CD4-positive, alpha-beta T cell treated with Interleukin-6 at 100 ng/mL for 8 hours (primary cell): ENCODE results near the gene NAXD.
A peak's percentile ranks its signal among the peaks of the same experiment; 100 is the strongest.
"Not testable (repeated sequence)": the region's sequence is repeated elsewhere in the genome, so short reads cannot be mapped to it uniquely, and the experiment has no call there.

Source experiments
- DNase-seq: peaks from one replicate; pipeline ENCODE4 v3.0.0-alpha.2; 2020; ENCODE audit warnings: mixed read lengths, low spot score

The NAXD gene

GRCh38 chr13:110644892-110645521 is 29.7 kb downstream of the NAXD start:
- peak; percentile 41 for DNase-seq

GRCh38 chr13:110645750-110646149 is 30.4 kb downstream of the NAXD start:
- DNase-seq, result no peak

GRCh38 chr13:110646442-110647364 is 31.4 kb downstream of the NAXD start:
- no peak for DNase-seq

GRCh38 chr13:110647365-110647737 is 32.0 kb downstream of the NAXD start:
- DNase-seq, result no peak

GRCh38 chr13:110648146-110648819 is 32.9 kb downstream of the NAXD start:
- no peak for DNase-seq

- no peak for DNase-seq
Observed at GRCh38 chr13:110648848-110649421, 33.6 kb downstream of the NAXD start.

GRCh38 chr13:110649551-110649950 is 34.2 kb downstream of the NAXD start:
- no peak for DNase-seq

- no peak for DNase-seq
Observed at GRCh38 chr13:110650436-110650835, 35.1 kb downstream of the NAXD start.

GRCh38 chr13:110651271-110651670 is 35.9 kb downstream of the NAXD start:
- DNase-seq, result no peak

GRCh38 chr13:110651726-110652230 is 36.4 kb downstream of the NAXD start:
- no peak for DNase-seq

- DNase-seq, result no peak
Observed at GRCh38 chr13:110652231-110652730, 36.9 kb downstream of the NAXD start.

- no peak for DNase-seq
Observed at GRCh38 chr13:110652764-110653163, 37.4 kb downstream of the NAXD start.

- DNase-seq, result no peak
Observed at GRCh38 chr13:110653271-110653670, 37.9 kb downstream of the NAXD start.

- DNase-seq, result no peak
Observed at GRCh38 chr13:110653851-110654250, 38.5 kb downstream of the NAXD start.

GRCh38 chr13:110657196-110657595 is 41.9 kb downstream of the NAXD start:
- no peak for DNase-seq

- not testable (repeated sequence) for DNase-seq
Observed at GRCh38 chr13:110658218-110658911, 43.0 kb downstream of the NAXD start.

- DNase-seq, result no peak
Observed at GRCh38 chr13:110661256-110661655, 45.9 kb downstream of the NAXD start.

GRCh38 chr13:110662091-110662490 is 46.7 kb downstream of the NAXD start:
- DNase-seq, result no peak

GRCh38 chr13:110662777-110663443 is 47.6 kb downstream of the NAXD start:
- DNase-seq, result no peak

- no peak for DNase-seq
Observed at GRCh38 chr13:110663491-110663890, 48.1 kb downstream of the NAXD start.

- DNase-seq, result no peak
Observed at GRCh38 chr13:110664041-110664440, 48.7 kb downstream of the NAXD start.
